Thyroid gland (tissue), 4 donors: ENCODE measurements around the gene SLC31A2. TPM values are rescaled to one million over a fixed set of nuclear protein-coding genes. Genes with fewer than 3 reads are reported as not detected.

Experiments used
- DNase-seq, 2 donors: peaks; one replicate each; pipeline ENCODE4 v3.0.0-alpha.2; 2019
- H3K27ac ChIP-seq, 3 donors: fragments of 200-600 bp; sonication (generic); 1 replicate in 2 of 3; 2 replicates in 1 of 3; pipeline ENCODE4 v1.5.1; 2016 to 2019; ENCODE audit warnings: mild to moderate bottlenecking in 1 of 3, moderate library complexity in 1 of 3
- H3K27me3 ChIP-seq: fragments of 200-600 bp; sonication (generic); one replicate; pipeline ENCODE4 v1.5.1; 2019
- H3K36me3 ChIP-seq, 2 donors: fragments of 200-600 bp; sonication (generic); one replicate each; pipeline ENCODE4 v1.5.1; 2016 to 2019
- H3K4me1 ChIP-seq, 2 donors: fragments of 200-600 bp; sonication (generic); one replicate each; pipeline ENCODE4 v1.5.1; 2017 to 2019
- H3K4me3 ChIP-seq, 3 donors: fragments of 200-600 bp; sonication (generic); replicated peaks in 1 of 3; 1 replicate in 2 of 3; 2 replicates in 1 of 3; pipeline ENCODE4 v1.5.1; 2016; ENCODE audit warnings: mild to moderate bottlenecking in 1 of 3
- H3K9me3 ChIP-seq: fragments of 200-600 bp; sonication (generic); one replicate; pipeline ENCODE4 v1.5.1; 2017
- POLR2A ChIP-seq, 2 donors: fragments of 450-650 bp; IDR thresholded peaks; one replicate each; pipeline ENCODE4 v1.6.1; 2017; ENCODE audit warnings: antibody characterized with exemption in 2 of 2, mild to moderate bottlenecking in 2 of 2, moderate library complexity in 1 of 2
- WGBS, 2 donors: methylation state at CpG; one replicate each; pipeline ENCODE4 v1.1.5; 2017; 5-methylcytosine and 5-hydroxymethylcytosine counted together
- intact Hi-C: fragments of 100-400 bp; cut with DNase I; formaldehyde crosslinking; loops from one replicate; pipeline ENCODE4 v1.15.1; 2023
- total RNA-seq, 4 donors: library from RNA; depleted of rRNA; stranded (reverse); fragments of >200 nt; gene quantifications; one replicate each; pipeline ENCODE4 v1.2.3, GENCODE V29; 2016
- TF ChIP-seq, protein P1 (sequence below), 6 experiments: fragments of 200-600 bp in 3 of 6; fragments of 450-650 bp in 3 of 6; sonication (generic) in 3 of 6; IDR thresholded peaks; one replicate each; pipeline ENCODE4 v1.5.1; 2016 to 2019; ENCODE audit warnings: antibody characterized with exemption in 6 of 6, mild to moderate bottlenecking in 2 of 6, inconsistent platforms in 1 of 6, moderate library complexity in 1 of 6

The SLC31A2 gene
- total RNA-seq, 4 donors from 2014 or later = 12.4 to 27.5 (median 18.3) TPM

- intact Hi-C loops = no loop called here
Observed at GRCh38 chr9:113168809-113169208, 18.0 kb downstream of the SLC31A2 start.

GRCh38 chr9:113173341-113173740 lies 22.5 kb downstream of the SLC31A2 start:
- WGBS, 2 donors = 92 to 98% methylated on average over 3 of the region's 3 CpGs

More at GRCh38 chr9:113168809-113169208, 18.0 kb downstream of the SLC31A2 start:
- no peak for TF ChIP-seq POLR2A (IDR thresholded peaks at IDR 0.05)
- TF ChIP-seq, protein P1, sequence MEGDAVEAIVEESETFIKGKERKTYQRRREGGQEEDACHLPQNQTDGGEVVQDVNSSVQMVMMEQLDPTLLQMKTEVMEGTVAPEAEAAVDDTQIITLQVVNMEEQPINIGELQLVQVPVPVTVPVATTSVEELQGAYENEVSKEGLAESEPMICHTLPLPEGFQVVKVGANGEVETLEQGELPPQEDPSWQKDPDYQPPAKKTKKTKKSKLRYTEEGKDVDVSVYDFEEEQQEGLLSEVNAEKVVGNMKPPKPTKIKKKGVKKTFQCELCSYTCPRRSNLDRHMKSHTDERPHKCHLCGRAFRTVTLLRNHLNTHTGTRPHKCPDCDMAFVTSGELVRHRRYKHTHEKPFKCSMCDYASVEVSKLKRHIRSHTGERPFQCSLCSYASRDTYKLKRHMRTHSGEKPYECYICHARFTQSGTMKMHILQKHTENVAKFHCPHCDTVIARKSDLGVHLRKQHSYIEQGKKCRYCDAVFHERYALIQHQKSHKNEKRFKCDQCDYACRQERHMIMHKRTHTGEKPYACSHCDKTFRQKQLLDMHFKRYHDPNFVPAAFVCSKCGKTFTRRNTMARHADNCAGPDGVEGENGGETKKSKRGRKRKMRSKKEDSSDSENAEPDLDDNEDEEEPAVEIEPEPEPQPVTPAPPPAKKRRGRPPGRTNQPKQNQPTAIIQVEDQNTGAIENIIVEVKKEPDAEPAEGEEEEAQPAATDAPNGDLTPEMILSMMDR (IDR thresholded peaks at IDR 0.05) = no peak
- 96 to 99% methylated on average over 5 of the region's 5 CpGs for WGBS, 2 donors
- no peak for DNase-seq
- peaks cover 72 to 87% of the 10 kb centered on the region in 2 donors for H3K36me3 ChIP-seq
- no peaks in the 10 kb centered on the region for H3K9me3 ChIP-seq
- no peak overlapping the region for H3K4me3 ChIP-seq
- H3K27ac ChIP-seq = no peak overlapping the region
- H3K27me3 ChIP-seq = no peaks in the 10 kb centered on the region
- no peaks in the 10 kb centered on the region for H3K4me1 ChIP-seq

DNA sequence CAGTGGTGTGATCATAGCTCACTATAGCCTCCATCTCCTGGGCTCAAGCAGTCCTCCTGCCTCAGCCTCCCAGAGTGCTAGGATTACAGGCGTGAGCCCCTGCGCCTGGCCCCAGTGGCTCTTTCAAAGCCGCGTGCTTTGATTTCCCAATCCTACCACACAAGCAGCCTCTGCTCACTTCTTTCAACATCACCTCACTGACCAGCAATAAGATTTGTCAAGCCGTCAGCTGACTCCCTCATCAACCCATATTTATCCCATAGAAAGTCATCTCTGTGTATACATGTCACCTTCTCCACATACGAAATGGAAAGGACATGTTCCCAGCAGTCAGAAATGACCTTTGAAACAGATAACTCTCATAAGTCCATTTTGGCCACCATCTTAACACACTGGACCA lies 26.0 kb downstream of the SLC31A2 start:
- no peaks in the 10 kb centered on the region for H3K27me3 ChIP-seq
- TF ChIP-seq, protein P1 (IDR thresholded peaks at IDR 0.05) = no peak
- TF ChIP-seq POLR2A (IDR thresholded peaks at IDR 0.05) = no peak
- intact Hi-C loops = no loop called here
- H3K27ac ChIP-seq = no peak overlapping the region
- 95 to 96% methylated on average over 6 of the region's 6 CpGs for WGBS, 2 donors
- H3K4me3 ChIP-seq = no peak overlapping the region
- peaks cover 22 to 51% of the 10 kb centered on the region in 2 donors for H3K36me3 ChIP-seq
- no peak for DNase-seq
- H3K9me3 ChIP-seq = no peaks in the 10 kb centered on the region
- H3K4me1 ChIP-seq = peaks cover 0 to 11% of the 10 kb centered on the region in 2 donors

More at GRCh38 chr9:113173341-113173740, 22.5 kb downstream of the SLC31A2 start:
- no peak overlapping the region for H3K4me3 ChIP-seq
- peaks cover 49 to 68% of the 10 kb centered on the region in 2 donors for H3K36me3 ChIP-seq
- intact Hi-C loops = no loop called here
- no peaks in the 10 kb centered on the region for H3K27me3 ChIP-seq
- H3K27ac ChIP-seq = no peak overlapping the region
- no peak for TF ChIP-seq POLR2A (IDR thresholded peaks at IDR 0.05)
- TF ChIP-seq, protein P1 (IDR thresholded peaks at IDR 0.05) = no peak
- H3K9me3 ChIP-seq = no peaks in the 10 kb centered on the region
- DNase-seq = no peak
- no peaks in the 10 kb centered on the region for H3K4me1 ChIP-seq

- H3K4me1 ChIP-seq = peaks cover 0 to 11% of the 10 kb centered on the region in 2 donors
- H3K27ac ChIP-seq = no peak overlapping the region
- no peak overlapping the region for H3K4me3 ChIP-seq
- H3K27me3 ChIP-seq = no peaks in the 10 kb centered on the region
- TF ChIP-seq, protein P1 (IDR thresholded peaks at IDR 0.05) = no peak
- no peak for TF ChIP-seq POLR2A (IDR thresholded peaks at IDR 0.05)
- no peak for DNase-seq
- peaks cover 27 to 53% of the 10 kb centered on the region in 2 donors for H3K36me3 ChIP-seq
- intact Hi-C loops = no loop called here
- 96 to 99% methylated on average over 2 of the region's 2 CpGs for WGBS, 2 donors
- H3K9me3 ChIP-seq = no peaks in the 10 kb centered on the region
Observed at GRCh38 chr9:113177251-113177650, 26.4 kb downstream of the SLC31A2 start.

GRCh38 chr9:113178087-113178486 lies 27.3 kb downstream of the SLC31A2 start:
- peaks cover 33 to 53% of the 10 kb centered on the region in 2 donors for H3K36me3 ChIP-seq
- no peaks in the 10 kb centered on the region for H3K9me3 ChIP-seq
- no peak overlapping the region for H3K27ac ChIP-seq
- WGBS, 2 donors = 95 to 100% methylated on average over 1 of the region's 1 CpG
- no peak overlapping the region for H3K4me3 ChIP-seq
- no peak for DNase-seq
- no peaks in the 10 kb centered on the region for H3K27me3 ChIP-seq
- peaks cover 0 to 11% of the 10 kb centered on the region in 2 donors for H3K4me1 ChIP-seq
- intact Hi-C loops = no loop called here
- TF ChIP-seq, protein P1 (IDR thresholded peaks at IDR 0.05) = no peak
- TF ChIP-seq POLR2A (IDR thresholded peaks at IDR 0.05) = no peak
